K562 (cell line): ENCODE data around the gene HMCN2. TPM values are rescaled to one million over a fixed set of nuclear protein-coding genes. Genes with fewer than 3 reads are reported as not detected.

Experiments used
- E2F1 ChIP-seq: sonication (generic); formaldehyde crosslinking; IDR thresholded peaks from 2 replicates; pipeline ENCODE4 v1.8.1; 2023; ENCODE audit warnings: mild to moderate bottlenecking, missing genetic modification reagents, moderate library complexity
- GTF2B ChIP-seq: IDR thresholded peaks from 2 replicates; pipeline ENCODE4 v1.6.1; 2011; ENCODE audit not compliant: insufficient read length; ENCODE audit errors: extremely low read depth
- PHB2 ChIP-seq: fragments of 450-650 bp; IDR thresholded peaks from 2 replicates; pipeline ENCODE4 v1.6.1; 2017; ENCODE audit warnings: low read depth
- POLR3G ChIP-seq: IDR thresholded peaks from 2 replicates; pipeline ENCODE4 v1.6.1; 2011; ENCODE audit not compliant: insufficient read length, insufficient replicate concordance; ENCODE audit errors: extremely low read depth
- SNIP1 ChIP-seq: fragments of 450-650 bp; IDR thresholded peaks from 2 replicates; pipeline ENCODE4 v1.7.1; 2017; ENCODE audit warnings: low read depth, mild to moderate bottlenecking
- ZBTB43 ChIP-seq: sonication (generic); formaldehyde crosslinking; IDR thresholded peaks from 2 replicates; pipeline ENCODE4 v1.8.0; 2023; ENCODE audit warnings: mild to moderate bottlenecking, missing genetic modification reagents
- ZBTB8A ChIP-seq: fragments of 450-650 bp; IDR thresholded peaks from 2 replicates; pipeline ENCODE4 v1.6.1; 2018; ENCODE audit warnings: mild to moderate bottlenecking, moderate library complexity; ENCODE audit not compliant: partially characterized antibody
- ZFP30 ChIP-seq: fragments of 250-450 bp; sonication (Bioruptor Pico); IDR thresholded peaks from 2 replicates; pipeline ENCODE4 v1.8.0; 2022; ENCODE audit warnings: moderate library complexity, mild to moderate bottlenecking, inconsistent platforms, borderline replicate concordance
- ZNF197 ChIP-seq: fragments of 200-800 bp; sonication (Bioruptor generic); IDR thresholded peaks from 2 replicates; pipeline ENCODE4 v1.6.1; 2016; ENCODE audit warnings: low read depth, missing genetic modification characterization, missing compliant biosample characterization
- ZNF318 ChIP-seq, 2 experiments: fragments of 450-650 bp; IDR thresholded peaks; 2 replicates each; pipeline ENCODE4 v1.6.1; 2016; ENCODE audit warnings: mild to moderate bottlenecking in 2 of 2, borderline replicate concordance in 1 of 2, low read depth in 1 of 2, moderate library complexity in 1 of 2
- ZNF699 ChIP-seq: fragments of 250-450 bp; sonication (Bioruptor Pico); IDR thresholded peaks from 2 replicates; pipeline ENCODE4 v1.8.0; 2021; ENCODE audit warnings: mild to moderate bottlenecking, moderate library complexity; ENCODE audit not compliant: insufficient replicate concordance
- polyA plus RNA-seq, 8 experiments: library from polyadenylated mRNA; depleted of rRNA in 4 of 8; stranded (reverse) in 5 of 8; unstranded in 3 of 8; fragments of >200 nt; fragmentation: Nextera tagmentation in 2 of 8; fragmentation: Illumina TruSeq in 1 of 8; extraction: Ambion mirVana in 2 of 8; extraction: Trizol in 1 of 8; gene quantifications; 2 replicates each; pipeline versions ENCODE4 v1.2.1 to v1.2.3, GENCODE V29; 2011 to 2014; ENCODE audit warnings: inconsistent platforms in 1 of 8, missing spikeins in 1 of 8
- total RNA-seq, 7 experiments: library from RNA; depleted of rRNA in 6 of 7; stranded (reverse); fragments of >200 nt in 6 of 7; fragmentation: Illumina TruSeq in 2 of 7; extraction: Trizol in 2 of 7; gene quantifications; 2 replicates each; pipeline versions ENCODE4 v1.2.1 to v1.2.3, GENCODE V29; 2011 to 2021; ENCODE audit warnings: low replicate concordance in 1 of 7

HMCN2 gene
- total and polyA plus RNA-seq, 9 of the 15 experiments (the other 6 are each of a cell fraction or from before 2014, with no cell fraction given) = 0.01 TPM; not detected in 8

- TF ChIP-seq ZNF318 (IDR thresholded peaks at IDR 0.05; ENCODE audit: borderline replicate concordance in 1 of 2, low read depth in 1 of 2) = no peak
- no peak for TF ChIP-seq PHB2
- no peak for TF ChIP-seq ZFP30 (CRISPR knock-in tag)
- TF ChIP-seq ZNF197 (CRISPR knock-in tag) = no peak
- no peak for TF ChIP-seq SNIP1
- TF ChIP-seq GTF2B = no peak
- TF ChIP-seq ZBTB8A = no peak
- no peak for TF ChIP-seq ZNF699
- TF ChIP-seq POLR3G = no peak
- no peak for TF ChIP-seq E2F1 (CRISPR knock-in tag)
- no peak for TF ChIP-seq ZBTB43 (CRISPR knock-in tag)
Observed at GRCh38 chr9:130399768-130400167, 134.2 kb downstream of the HMCN2 start (continued).
